ENCODE measurements around the gene DGKZ.

DGKZ gene

GRCh38 chr11:46348566-46349401, 1.5 kb downstream of the DGKZ start:
- no peaks in the 10 kb centered on the region for H3K9me3 ChIP-seq (ENCODE audit: insufficient read depth, low read length)
- H3K27me3 ChIP-seq (ENCODE audit: low read length), result no peaks in the 10 kb centered on the region
- peak overlapping the region; percentile 79 for H3K9ac ChIP-seq (ENCODE audit: low read length)
- peak overlapping the region; percentile 73 for H3K4me3 ChIP-seq (ENCODE audit: insufficient read depth, low read length, poor library complexity, severe bottlenecking)
- no peaks in the 10 kb centered on the region for H3K9me2 ChIP-seq (replicated peaks; ENCODE audit: insufficient read depth, low read length)
- TF ChIP-seq, protein P1, sequence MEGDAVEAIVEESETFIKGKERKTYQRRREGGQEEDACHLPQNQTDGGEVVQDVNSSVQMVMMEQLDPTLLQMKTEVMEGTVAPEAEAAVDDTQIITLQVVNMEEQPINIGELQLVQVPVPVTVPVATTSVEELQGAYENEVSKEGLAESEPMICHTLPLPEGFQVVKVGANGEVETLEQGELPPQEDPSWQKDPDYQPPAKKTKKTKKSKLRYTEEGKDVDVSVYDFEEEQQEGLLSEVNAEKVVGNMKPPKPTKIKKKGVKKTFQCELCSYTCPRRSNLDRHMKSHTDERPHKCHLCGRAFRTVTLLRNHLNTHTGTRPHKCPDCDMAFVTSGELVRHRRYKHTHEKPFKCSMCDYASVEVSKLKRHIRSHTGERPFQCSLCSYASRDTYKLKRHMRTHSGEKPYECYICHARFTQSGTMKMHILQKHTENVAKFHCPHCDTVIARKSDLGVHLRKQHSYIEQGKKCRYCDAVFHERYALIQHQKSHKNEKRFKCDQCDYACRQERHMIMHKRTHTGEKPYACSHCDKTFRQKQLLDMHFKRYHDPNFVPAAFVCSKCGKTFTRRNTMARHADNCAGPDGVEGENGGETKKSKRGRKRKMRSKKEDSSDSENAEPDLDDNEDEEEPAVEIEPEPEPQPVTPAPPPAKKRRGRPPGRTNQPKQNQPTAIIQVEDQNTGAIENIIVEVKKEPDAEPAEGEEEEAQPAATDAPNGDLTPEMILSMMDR (IDR thresholded peaks at IDR 0.05; ENCODE audit: insufficient read depth, low read length, poor library complexity, severe bottlenecking), result no peak
- TF ChIP-seq EZH2phosphoT487 (conservative IDR thresholded peaks at IDR 0.05; ENCODE audit: low read length), result no peak
- H4K20me1 ChIP-seq (ENCODE audit: low read depth, low read length), result no peaks in the 10 kb centered on the region
- no peaks in the 10 kb centered on the region for H3F3A ChIP-seq (ENCODE audit: insufficient read depth)
- no peak overlapping the region for H3K27ac ChIP-seq (ENCODE audit: low read depth, low read length)
- H2AFZ ChIP-seq (ENCODE audit: low read depth, low read length, severe bottlenecking), result no peak overlapping the region
- H3K4me2 ChIP-seq (ENCODE audit: low read depth, low read length, poor library complexity, severe bottlenecking), result peak overlapping the region; percentile 79
- H3K36me3 ChIP-seq (ENCODE audit: low read length), result no peaks in the 10 kb centered on the region
- H3K79me2 ChIP-seq (ENCODE audit: insufficient read depth, low read length), result peaks cover 39% of the 10 kb centered on the region

- Histone ChIP-seq H3F3A (ENCODE audit: insufficient read depth) (no peaks in the 10 kb centered on the region), H3K4me2 (ENCODE audit: low read depth, low read length, poor library complexity, severe bottlenecking) (no peak overlapping the region), H3K9me2 (replicated peaks; ENCODE audit: insufficient read depth, low read length) (no peaks in the 10 kb centered on the region), H3K36me3 (ENCODE audit: low read length) (no peaks in the 10 kb centered on the region), H3K4me3 (ENCODE audit: insufficient read depth, low read length, poor library complexity, severe bottlenecking) (no peak overlapping the region), H2AFZ (ENCODE audit: low read depth, low read length, severe bottlenecking) (no peak overlapping the region), H3K9ac (ENCODE audit: low read length) (no peak overlapping the region), H3K9me3 (ENCODE audit: insufficient read depth, low read length) (no peaks in the 10 kb centered on the region), H4K20me1 (ENCODE audit: low read depth, low read length) (0 out of 2 replicates have a peak, but pooled peaks cover 6% of the 10 kb centered on the region), H3K27me3 (ENCODE audit: low read length) (no peaks in the 10 kb centered on the region), H3K79me2 (ENCODE audit: insufficient read depth, low read length) (peaks cover 50% of the 10 kb centered on the region), H3K27ac (ENCODE audit: low read depth, low read length) (no peak overlapping the region)
- TF ChIP-seq, protein P1 (IDR thresholded peaks at IDR 0.05; ENCODE audit: insufficient read depth, low read length, poor library complexity, severe bottlenecking), result no peak
- TF ChIP-seq EZH2phosphoT487 (conservative IDR thresholded peaks at IDR 0.05; ENCODE audit: low read length), result no peak
Measured at GRCh38 chr11:46350695-46351094, 3.4 kb downstream of the DGKZ start.

- peaks cover 50% of the 10 kb centered on the region for H3K79me2 ChIP-seq (ENCODE audit: insufficient read depth, low read length)
- H3K27me3 ChIP-seq (ENCODE audit: low read length), result no peaks in the 10 kb centered on the region
- no peaks in the 10 kb centered on the region for H3K9me2 ChIP-seq (replicated peaks; ENCODE audit: insufficient read depth, low read length)
- H3K27ac ChIP-seq (ENCODE audit: low read depth, low read length), result no peak overlapping the region
- no peak overlapping the region for H3K4me3 ChIP-seq (ENCODE audit: insufficient read depth, low read length, poor library complexity, severe bottlenecking)
- no peaks in the 10 kb centered on the region for H3K36me3 ChIP-seq (ENCODE audit: low read length)
- no peak overlapping the region for H3K9ac ChIP-seq (ENCODE audit: low read length)
- no peaks in the 10 kb centered on the region for H3K9me3 ChIP-seq (ENCODE audit: insufficient read depth, low read length)
- H4K20me1 ChIP-seq (ENCODE audit: low read depth, low read length), result 0 out of 2 replicates have a peak, but pooled peaks cover 6% of the 10 kb centered on the region
- no peak overlapping the region for H2AFZ ChIP-seq (ENCODE audit: low read depth, low read length, severe bottlenecking)
- no peaks in the 10 kb centered on the region for H3F3A ChIP-seq (ENCODE audit: insufficient read depth)
- TF ChIP-seq, protein P1 (IDR thresholded peaks at IDR 0.05; ENCODE audit: insufficient read depth, low read length, poor library complexity, severe bottlenecking), result no peak
- TF ChIP-seq EZH2phosphoT487 (conservative IDR thresholded peaks at IDR 0.05; ENCODE audit: low read length), result no peak
- no peak overlapping the region for H3K4me2 ChIP-seq (ENCODE audit: low read depth, low read length, poor library complexity, severe bottlenecking)
Measured at GRCh38 chr11:46351148-46351547, 3.9 kb downstream of the DGKZ start.
